ENCODE results near the gene DHX40.

DNA sequence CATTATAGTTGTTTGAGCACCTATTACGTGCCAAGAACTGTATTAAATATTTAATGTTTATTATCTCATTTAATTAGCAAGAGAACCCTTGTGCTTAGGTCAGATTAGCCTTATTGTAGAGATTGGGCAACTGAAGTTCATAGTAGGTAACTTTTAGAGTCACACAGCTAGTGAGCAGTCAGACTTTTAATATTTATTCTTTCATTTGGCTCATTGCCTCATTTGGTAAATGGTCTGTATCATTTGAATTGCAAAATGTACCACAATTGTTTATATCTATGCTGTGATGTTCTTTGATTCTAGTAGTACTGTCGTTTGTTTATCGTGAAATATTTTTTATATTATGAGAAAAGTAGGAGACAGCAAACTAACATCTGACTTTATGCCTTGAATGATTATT lies 61.9 kb downstream of the DHX40 start:
- no peak for TF ChIP-seq CTCF (IDR thresholded peaks at IDR 0.05; ENCODE audit: low read length)
- no peak for TF ChIP-seq EZH2 (IDR thresholded peaks at IDR 0.05; ENCODE audit: borderline replicate concordance, low read length)
